ENCODE results near the gene NEIL3.

Gene NEIL3

GRCh38 chr4:177404986-177405385 is 95.3 kb downstream of the NEIL3 start:
- H3K36me3 ChIP-seq (ENCODE audit: insufficient read depth, low read length) = no peaks in the 10 kb centered on the region
- H3K9ac ChIP-seq (ENCODE audit: low read length) = no peak overlapping the region
- no peaks in the 10 kb centered on the region for H3K27me3 ChIP-seq (ENCODE audit: insufficient read depth, low read length)
- no peak overlapping the region for H2AFZ ChIP-seq (ENCODE audit: low read length)
- H3K9me3 ChIP-seq (ENCODE audit: low read length) = no peaks in the 10 kb centered on the region
- H3K79me2 ChIP-seq (ENCODE audit: insufficient read depth, low read length) = no peaks in the 10 kb centered on the region
- H3K27ac ChIP-seq (ENCODE audit: low read depth, low read length, poor library complexity, severe bottlenecking) = no peak overlapping the region
- no peak overlapping the region for H3K4me3 ChIP-seq (ENCODE audit: low read depth, low read length, poor library complexity, severe bottlenecking)
- no peaks in the 10 kb centered on the region for H3K4me1 ChIP-seq (ENCODE audit: insufficient read depth, low read length, severe bottlenecking)
- H3F3A ChIP-seq (ENCODE audit: insufficient read depth, low read length) = no peaks in the 10 kb centered on the region
- H3K9me2 ChIP-seq (ENCODE audit: low read depth, low read length) = no peaks in the 10 kb centered on the region
- H3K4me2 ChIP-seq (ENCODE audit: low read length) = no peak overlapping the region
- no peak for TF ChIP-seq EZH2 (IDR thresholded peaks at IDR 0.05; ENCODE audit: borderline replicate concordance, low read length)
- TF ChIP-seq, protein P1, sequence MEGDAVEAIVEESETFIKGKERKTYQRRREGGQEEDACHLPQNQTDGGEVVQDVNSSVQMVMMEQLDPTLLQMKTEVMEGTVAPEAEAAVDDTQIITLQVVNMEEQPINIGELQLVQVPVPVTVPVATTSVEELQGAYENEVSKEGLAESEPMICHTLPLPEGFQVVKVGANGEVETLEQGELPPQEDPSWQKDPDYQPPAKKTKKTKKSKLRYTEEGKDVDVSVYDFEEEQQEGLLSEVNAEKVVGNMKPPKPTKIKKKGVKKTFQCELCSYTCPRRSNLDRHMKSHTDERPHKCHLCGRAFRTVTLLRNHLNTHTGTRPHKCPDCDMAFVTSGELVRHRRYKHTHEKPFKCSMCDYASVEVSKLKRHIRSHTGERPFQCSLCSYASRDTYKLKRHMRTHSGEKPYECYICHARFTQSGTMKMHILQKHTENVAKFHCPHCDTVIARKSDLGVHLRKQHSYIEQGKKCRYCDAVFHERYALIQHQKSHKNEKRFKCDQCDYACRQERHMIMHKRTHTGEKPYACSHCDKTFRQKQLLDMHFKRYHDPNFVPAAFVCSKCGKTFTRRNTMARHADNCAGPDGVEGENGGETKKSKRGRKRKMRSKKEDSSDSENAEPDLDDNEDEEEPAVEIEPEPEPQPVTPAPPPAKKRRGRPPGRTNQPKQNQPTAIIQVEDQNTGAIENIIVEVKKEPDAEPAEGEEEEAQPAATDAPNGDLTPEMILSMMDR (IDR thresholded peaks at IDR 0.05; ENCODE audit: low read length) = no peak
- H4K20me1 ChIP-seq (ENCODE audit: insufficient read depth, low read length) = no peaks in the 10 kb centered on the region

GRCh38 chr4:177405508-177405907 is 95.8 kb downstream of the NEIL3 start:
- Histone ChIP-seq H3K4me1 (ENCODE audit: insufficient read depth, low read length, severe bottlenecking) (no peaks in the 10 kb centered on the region), H3K27ac (ENCODE audit: low read depth, low read length, poor library complexity, severe bottlenecking) (no peak overlapping the region), H3K79me2 (ENCODE audit: insufficient read depth, low read length) (no peaks in the 10 kb centered on the region), H3K9me2 (ENCODE audit: low read depth, low read length) (no peaks in the 10 kb centered on the region), H4K20me1 (ENCODE audit: insufficient read depth, low read length) (no peaks in the 10 kb centered on the region), H3F3A (ENCODE audit: insufficient read depth, low read length) (no peaks in the 10 kb centered on the region), H3K27me3 (ENCODE audit: insufficient read depth, low read length) (no peaks in the 10 kb centered on the region), H3K9ac (ENCODE audit: low read length) (no peak overlapping the region), H2AFZ (ENCODE audit: low read length) (no peak overlapping the region), H3K9me3 (ENCODE audit: low read length) (no peaks in the 10 kb centered on the region), H3K4me3 (ENCODE audit: low read depth, low read length, poor library complexity, severe bottlenecking) (no peak overlapping the region), H3K4me2 (ENCODE audit: low read length) (no peak overlapping the region), H3K36me3 (ENCODE audit: insufficient read depth, low read length) (no peaks in the 10 kb centered on the region)
- TF ChIP-seq, protein P1 (IDR thresholded peaks at IDR 0.05; ENCODE audit: low read length) = no peak
- no peak for TF ChIP-seq EZH2 (IDR thresholded peaks at IDR 0.05; ENCODE audit: borderline replicate concordance, low read length)

DNA sequence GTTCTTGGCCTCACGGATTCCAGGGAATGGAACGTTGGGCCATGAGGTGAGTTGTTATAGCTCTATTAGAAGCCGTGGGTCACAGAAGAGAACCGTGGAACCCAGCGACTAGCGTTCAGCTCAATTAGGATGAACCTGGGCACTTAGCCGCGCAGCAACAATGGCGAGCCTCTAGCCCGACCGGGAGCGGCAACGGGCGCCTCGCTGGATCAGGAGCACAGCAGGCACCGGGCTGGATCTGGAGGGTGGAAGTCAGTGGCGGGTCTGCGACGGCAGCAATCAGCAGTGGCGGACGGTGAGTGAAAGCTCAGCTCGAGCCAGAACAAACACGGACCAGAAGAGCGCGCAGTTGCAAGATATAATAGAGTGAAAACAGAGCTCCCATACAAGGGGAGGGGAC is 98.3 kb downstream of the NEIL3 start:
- Histone ChIP-seq H3K9me2 (ENCODE audit: low read depth, low read length) (no peaks in the 10 kb centered on the region), H3K9me3 (ENCODE audit: low read length) (no peaks in the 10 kb centered on the region), H3K27me3 (ENCODE audit: insufficient read depth, low read length) (no peaks in the 10 kb centered on the region), H3F3A (ENCODE audit: insufficient read depth, low read length) (no peaks in the 10 kb centered on the region), H3K4me3 (ENCODE audit: low read depth, low read length, poor library complexity, severe bottlenecking) (no peak overlapping the region), H4K20me1 (ENCODE audit: insufficient read depth, low read length) (no peaks in the 10 kb centered on the region), H3K9ac (ENCODE audit: low read length) (no peak overlapping the region), H3K27ac (ENCODE audit: low read depth, low read length, poor library complexity, severe bottlenecking) (no peak overlapping the region), H3K4me1 (ENCODE audit: insufficient read depth, low read length, severe bottlenecking) (no peaks in the 10 kb centered on the region), H3K36me3 (ENCODE audit: insufficient read depth, low read length) (no peaks in the 10 kb centered on the region), H3K79me2 (ENCODE audit: insufficient read depth, low read length) (no peaks in the 10 kb centered on the region), H2AFZ (ENCODE audit: low read length) (no peak overlapping the region), H3K4me2 (ENCODE audit: low read length) (no peak overlapping the region)
- no peak for TF ChIP-seq EZH2 (IDR thresholded peaks at IDR 0.05; ENCODE audit: borderline replicate concordance, low read length)
- TF ChIP-seq, protein P1 (IDR thresholded peaks at IDR 0.05; ENCODE audit: low read length) = no peak
